H7 (cell line): Measurements from ENCODE around the gene ZFYVE27. TPM values are rescaled to one million over a fixed set of nuclear protein-coding genes. Genes with fewer than 3 reads are reported as not detected.

ENCODE experiments used
- DNase-seq: peaks from one replicate; pipeline ENCODE4 v3.0.0; 2012
- H3K27me3 ChIP-seq: 2 replicates; pipeline ENCODE4 v1.6.0; 2011; ENCODE audit warnings: mild to moderate bottlenecking, low read length; ENCODE audit not compliant: control insufficient read depth, insufficient read depth
- H3K36me3 ChIP-seq: replicated peaks from 2 replicates; pipeline ENCODE4 v1.5.1; 2011; ENCODE audit warnings: low read length; ENCODE audit not compliant: control insufficient read depth, insufficient read depth
- H3K4me3 ChIP-seq: 2 replicates; pipeline ENCODE4 v1.5.1; 2011; ENCODE audit warnings: low read depth, mild to moderate bottlenecking, control low read depth, low read length, moderate library complexity; ENCODE audit not compliant: insufficient read depth
- total RNA-seq: library from RNA; depleted of rRNA; stranded (reverse); fragments of >200 nt; shearing (Covaris generic); gene quantifications from 2 replicates; pipeline ENCODE4 v1.2.3, GENCODE V29; 2014

ZFYVE27 gene
- total RNA-seq, 1 experiment from 2014 or later = 19.2 TPM

- Histone ChIP-seq H3K36me3 (no peaks in the 10 kb centered on the region), H3K4me3 (no peak overlapping the region), H3K27me3 (no peaks in the 10 kb centered on the region)
- peak; percentile 76 for DNase-seq
These were observed 10.2 kb upstream of the ZFYVE27 start for GRCh38 chr10:97726636-97727178.

DNA sequence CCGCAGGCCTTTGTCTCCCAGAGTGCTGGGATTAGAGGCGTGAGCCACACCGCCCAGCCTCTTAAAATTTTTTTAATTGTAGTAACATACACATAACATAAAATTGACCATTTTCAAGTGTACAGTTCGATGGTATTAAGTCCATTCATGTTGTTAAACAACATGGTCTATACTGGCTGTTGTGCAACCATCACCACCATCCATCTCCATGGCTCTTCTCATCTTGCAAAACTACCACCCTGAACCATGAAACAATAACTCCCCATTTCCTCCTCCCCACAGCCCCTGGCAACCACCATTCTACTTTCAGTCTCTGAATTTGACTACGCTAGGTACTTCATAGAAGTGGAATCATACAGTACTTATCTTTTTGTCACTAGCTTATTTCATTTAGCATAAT is 7.9 kb upstream of the ZFYVE27 start:
- Histone ChIP-seq H3K4me3 (no peak overlapping the region), H3K27me3 (no peaks in the 10 kb centered on the region), H3K36me3 (no peaks in the 10 kb centered on the region)
- no peak for DNase-seq

DNA sequence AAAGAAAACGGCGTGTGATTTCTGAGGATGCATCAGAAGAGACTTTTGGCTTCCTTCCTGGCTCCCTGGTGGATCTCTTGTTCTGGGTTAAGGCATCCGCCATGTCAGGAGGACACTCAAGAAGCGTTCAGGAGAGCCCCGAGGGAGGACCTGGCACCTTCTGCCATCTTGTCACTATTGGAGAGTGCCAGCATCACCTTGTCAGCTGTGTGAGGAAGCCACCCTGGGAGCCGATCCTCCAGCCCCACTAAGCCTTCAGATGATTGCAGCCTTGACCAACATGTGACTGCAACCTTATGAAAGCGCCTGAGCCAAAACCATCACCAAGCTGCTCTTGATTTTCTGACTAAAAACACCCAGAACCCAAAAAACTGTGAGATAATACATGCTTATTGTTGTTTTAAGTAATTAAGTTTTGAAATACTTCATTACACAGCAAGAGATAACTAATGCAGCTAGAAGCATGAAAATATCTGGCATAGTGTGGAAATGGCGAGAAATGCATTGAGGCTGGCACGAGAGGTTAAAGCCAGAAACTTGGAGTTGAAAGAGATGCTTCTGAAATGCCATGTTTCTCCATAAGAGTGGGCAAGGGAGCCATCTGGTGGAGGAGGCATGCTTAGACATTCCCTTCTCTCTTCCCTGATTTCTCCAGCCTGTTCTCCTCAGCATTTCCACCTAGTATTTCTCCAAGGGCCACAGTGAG is 5.4 kb upstream of the ZFYVE27 start:
- Histone ChIP-seq H3K36me3 (no peaks in the 10 kb centered on the region), H3K27me3 (peaks cover 15% of the 10 kb centered on the region), H3K4me3 (no peak overlapping the region)
- DNase-seq = peak; percentile 68

- H3K4me3 ChIP-seq = no peak overlapping the region
- H3K27me3 ChIP-seq = peaks cover 17% of the 10 kb centered on the region
These were observed 4.9 kb upstream of the ZFYVE27 start for GRCh38 chr10:97732052-97732359.

GRCh38 chr10:97733256-97733655 is 3.7 kb upstream of the ZFYVE27 start:
- no peaks in the 10 kb centered on the region for H3K36me3 ChIP-seq
- no peak overlapping the region for H3K4me3 ChIP-seq
- H3K27me3 ChIP-seq = peaks cover 17% of the 10 kb centered on the region
- DNase-seq = no peak

More at GRCh38 chr10:97732052-97732359, 4.9 kb upstream of the ZFYVE27 start:
- no peaks in the 10 kb centered on the region for H3K36me3 ChIP-seq
- no peak for DNase-seq

GRCh38 chr10:97734021-97734420 is 2.9 kb upstream of the ZFYVE27 start:
- Histone ChIP-seq H3K36me3 (peaks cover 5% of the 10 kb centered on the region), H3K27me3 (peaks cover 17% of the 10 kb centered on the region), H3K4me3 (no peak overlapping the region)
- DNase-seq = no peak

DNA sequence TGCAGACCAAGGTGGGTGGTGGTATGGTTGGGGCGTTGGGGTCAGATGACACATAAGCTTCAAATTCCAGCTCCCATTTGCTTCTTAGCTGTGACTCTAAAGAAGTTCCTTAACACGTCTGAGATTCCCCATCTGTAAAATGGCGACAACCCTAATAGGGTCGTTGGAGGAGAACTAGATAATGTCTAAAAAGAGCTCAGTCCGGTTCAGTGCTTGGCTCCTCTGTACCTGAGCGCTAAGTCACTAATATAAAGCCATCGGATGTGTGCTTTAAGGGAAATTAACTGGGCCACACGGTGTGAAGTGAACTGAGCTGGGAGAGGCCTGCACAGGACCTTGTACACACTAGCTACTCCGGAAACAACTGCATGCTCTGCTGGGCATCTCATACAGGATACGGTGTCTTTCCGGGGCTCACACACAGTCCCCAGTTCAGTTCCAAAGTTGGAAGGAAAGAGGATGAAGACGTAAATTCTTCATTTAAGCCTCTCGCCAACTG is 476 bp upstream of the ZFYVE27 start:
- Histone ChIP-seq H3K36me3 (peaks cover 5% of the 10 kb centered on the region), H3K27me3 (peaks cover 17% of the 10 kb centered on the region), H3K4me3 (no peak overlapping the region)
- DNase-seq = no peak

GRCh38 chr10:97737770-97738265 is 890 bp downstream of the ZFYVE27 start:
- Histone ChIP-seq H3K36me3 (peaks cover 5% of the 10 kb centered on the region), H3K27me3 (peaks cover 17% of the 10 kb centered on the region), H3K4me3 (peak overlapping the region; percentile 95)
- no peak for DNase-seq

DNA sequence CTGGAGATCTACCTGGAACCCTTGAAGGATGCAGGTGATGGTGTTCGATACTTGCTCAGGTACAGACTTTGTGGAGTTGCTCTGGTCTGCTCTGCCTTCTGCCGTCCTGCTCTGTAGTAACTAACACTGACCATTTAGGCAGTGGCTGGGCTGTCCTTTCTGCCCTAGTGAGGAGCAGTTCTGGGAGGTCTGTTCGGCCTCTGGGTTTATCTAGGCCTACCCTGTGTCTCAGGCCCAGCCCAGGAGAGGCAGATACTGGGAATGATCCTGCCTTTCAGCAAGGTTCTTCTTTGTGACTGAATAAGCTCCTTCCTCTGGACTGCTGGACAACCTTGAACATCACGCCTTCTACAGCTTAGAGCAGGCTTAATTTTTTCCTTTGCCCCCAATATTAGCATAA is 1.7 kb downstream of the ZFYVE27 start:
- no peak for DNase-seq

DNA sequence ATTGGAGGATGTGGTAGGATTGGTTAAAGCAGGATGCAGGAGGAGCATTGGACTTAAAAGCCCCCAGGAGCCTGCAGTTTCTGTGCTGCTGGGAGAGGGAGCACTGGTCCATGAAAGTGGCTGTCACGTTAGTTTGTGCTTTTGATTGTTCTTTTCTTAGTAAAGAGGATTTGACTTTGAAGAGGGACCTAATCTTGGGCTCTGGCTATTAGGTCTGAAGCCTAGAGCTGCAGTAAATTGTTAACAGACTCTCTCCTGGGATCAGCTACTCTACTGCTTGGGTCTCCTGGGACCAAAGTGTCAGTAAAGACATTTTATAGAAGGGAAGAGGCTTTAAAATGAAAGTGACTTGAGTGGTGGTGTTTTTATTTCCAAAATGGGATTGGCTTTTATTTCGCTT is 3.7 kb downstream of the ZFYVE27 start:
- Histone ChIP-seq H3K4me3 (no peak overlapping the region), H3K27me3 (peaks cover 11% of the 10 kb centered on the region), H3K36me3 (peaks cover 10% of the 10 kb centered on the region)
- DNase-seq = no peak

More for the DNA sequence above, 1.7 kb downstream of the ZFYVE27 start:
- H3K36me3 ChIP-seq = peaks cover 7% of the 10 kb centered on the region
- no peak overlapping the region for H3K4me3 ChIP-seq
- peaks cover 17% of the 10 kb centered on the region for H3K27me3 ChIP-seq

GRCh38 chr10:97743169-97743943 is 6.4 kb downstream of the ZFYVE27 start:
- no peak overlapping the region for H3K4me3 ChIP-seq
- H3K27me3 ChIP-seq = no peaks in the 10 kb centered on the region
- no peak for DNase-seq
- peaks cover 16% of the 10 kb centered on the region for H3K36me3 ChIP-seq

DNA sequence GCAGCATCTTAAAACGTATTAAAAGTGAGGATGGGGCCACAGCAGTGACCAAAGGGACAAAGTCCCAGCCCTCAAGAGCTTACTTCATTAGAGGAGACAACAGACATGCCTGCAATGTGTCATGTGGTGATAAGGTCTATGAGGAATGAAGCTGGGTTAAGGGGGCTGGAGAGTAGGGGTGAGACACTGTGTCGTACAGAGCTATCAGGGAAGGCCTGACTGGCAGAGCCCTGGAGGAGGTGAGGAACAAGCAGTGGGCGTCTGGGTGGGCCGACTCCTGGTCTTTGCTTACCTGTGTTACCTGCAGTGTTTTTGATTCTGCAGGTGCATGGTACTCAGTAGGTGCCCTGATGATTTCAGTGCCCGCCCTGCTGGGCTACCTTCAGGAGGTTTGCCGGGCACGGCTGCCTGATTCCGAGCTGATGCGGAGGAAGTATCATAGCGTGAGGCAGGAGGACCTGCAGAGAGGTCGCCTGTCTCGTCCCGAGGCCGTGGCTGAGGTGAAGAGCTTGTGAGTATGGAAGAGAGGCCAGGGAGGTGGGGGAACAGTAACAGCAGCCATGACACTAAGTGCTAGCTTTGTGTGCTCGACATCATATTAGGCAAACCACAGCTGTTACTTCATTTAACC is 7.6 kb downstream of the ZFYVE27 start:
- H3K27me3 ChIP-seq = no peaks in the 10 kb centered on the region
- peaks cover 13% of the 10 kb centered on the region for H3K36me3 ChIP-seq
- H3K4me3 ChIP-seq = no peak overlapping the region
- no peak for DNase-seq

DNA sequence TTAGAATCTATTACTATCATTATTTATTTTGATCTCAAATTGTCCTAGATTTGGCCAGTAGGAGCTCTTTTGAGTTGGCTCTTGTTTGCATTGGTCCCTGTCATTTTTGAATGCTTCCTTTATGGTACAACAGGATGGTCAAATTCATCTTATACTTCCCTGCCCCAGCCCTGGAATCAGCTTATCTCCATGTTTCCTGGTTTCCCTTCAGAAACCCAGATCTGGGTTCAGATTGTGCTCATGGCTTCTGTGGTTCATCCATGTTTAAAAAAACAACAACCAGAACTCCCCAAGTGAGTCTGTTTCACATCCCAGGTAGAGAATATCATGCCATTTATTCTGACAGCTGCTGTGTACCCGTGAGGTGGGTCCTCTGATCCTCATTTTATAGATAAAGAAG is 10.6 kb downstream of the ZFYVE27 start:
- DNase-seq = no peak
- peaks cover 21% of the 10 kb centered on the region for H3K36me3 ChIP-seq

GRCh38 chr10:97748116-97748515 is 11.2 kb downstream of the ZFYVE27 start:
- no peak for DNase-seq
- Histone ChIP-seq H3K27me3 (no peaks in the 10 kb centered on the region), H3K4me3 (no peak overlapping the region), H3K36me3 (peaks cover 21% of the 10 kb centered on the region)

More for the DNA sequence above, 10.6 kb downstream of the ZFYVE27 start:
- H3K27me3 ChIP-seq = no peaks in the 10 kb centered on the region
- H3K4me3 ChIP-seq = no peak overlapping the region
